H7 (cell line): ENCODE data around the gene MUC4. TPM values are rescaled to one million over a fixed set of nuclear protein-coding genes. Genes with fewer than 3 reads are reported as not detected.
"Not testable (repeated sequence)": the region's sequence is repeated elsewhere in the genome, so short reads cannot be mapped to it uniquely, and the experiment has no call there.

Experiments
- DNase-seq: peaks from one replicate; pipeline ENCODE4 v3.0.0; 2012
- H3K27me3 ChIP-seq: 2 replicates; pipeline ENCODE4 v1.6.0; 2011; ENCODE audit warnings: mild to moderate bottlenecking, low read length; ENCODE audit not compliant: control insufficient read depth, insufficient read depth
- H3K36me3 ChIP-seq: replicated peaks from 2 replicates; pipeline ENCODE4 v1.5.1; 2011; ENCODE audit warnings: low read length; ENCODE audit not compliant: control insufficient read depth, insufficient read depth
- H3K4me3 ChIP-seq: 2 replicates; pipeline ENCODE4 v1.5.1; 2011; ENCODE audit warnings: low read depth, mild to moderate bottlenecking, control low read depth, low read length, moderate library complexity; ENCODE audit not compliant: insufficient read depth
- total RNA-seq: library from RNA; depleted of rRNA; stranded (reverse); fragments of >200 nt; shearing (Covaris generic); gene quantifications from 2 replicates; pipeline ENCODE4 v1.2.3, GENCODE V29; 2014

Gene MUC4
- total RNA-seq, 1 experiment from 2014 or later = 3.5 TPM

- no peaks in the 10 kb centered on the region for H3K27me3 ChIP-seq
- DNase-seq = no peak
- H3K36me3 ChIP-seq = no peaks in the 10 kb centered on the region
- H3K4me3 ChIP-seq = no peak overlapping the region
Measured at GRCh38 chr3:195845483-195845882, 33.8 kb upstream of the MUC4 start.

GRCh38 chr3:195844671-195845218 lies 33.0 kb upstream of the MUC4 start:
- DNase-seq = no peak
- Histone ChIP-seq H3K36me3 (no peaks in the 10 kb centered on the region), H3K27me3 (no peaks in the 10 kb centered on the region), H3K4me3 (no peak overlapping the region)

DNA sequence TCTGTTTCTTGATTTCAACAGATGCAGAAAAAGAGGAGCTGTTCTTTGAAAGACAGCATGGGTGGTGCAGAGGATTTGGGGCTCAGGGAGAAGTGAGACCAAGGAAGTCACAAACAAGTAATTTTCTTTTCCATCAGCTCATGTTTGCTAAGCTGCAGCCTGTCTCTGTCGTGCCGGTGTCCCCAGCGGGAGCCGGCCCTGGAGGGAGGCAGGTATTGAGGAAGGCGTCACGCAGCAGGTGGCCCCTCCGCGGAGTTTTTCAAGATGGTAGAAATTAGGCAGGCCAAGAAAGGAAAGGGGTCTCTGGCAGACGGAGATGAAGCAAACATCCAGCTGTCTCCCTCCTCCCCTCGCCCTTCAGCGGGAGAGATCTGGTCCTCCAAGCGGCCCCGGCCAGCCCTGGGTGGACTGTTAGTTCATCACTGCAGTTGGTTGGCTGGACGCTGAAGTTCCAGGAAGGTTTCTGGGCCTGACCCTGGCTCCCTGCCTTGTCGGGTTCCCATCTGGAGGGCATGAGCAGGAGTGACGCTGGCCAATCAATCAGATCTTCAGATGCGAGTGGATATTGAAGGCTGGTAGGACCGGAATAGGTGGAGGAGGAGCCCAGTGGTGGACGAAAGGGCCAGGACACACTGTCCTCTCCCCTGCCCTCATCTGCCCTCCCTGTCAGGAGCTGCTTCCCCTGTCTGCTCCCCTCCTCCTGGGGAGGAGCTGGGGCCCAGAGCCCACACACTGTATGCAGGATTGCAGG lies 27.7 kb upstream of the MUC4 start:
- H3K4me3 ChIP-seq = no peak overlapping the region
- no peaks in the 10 kb centered on the region for H3K36me3 ChIP-seq
- peak; percentile 60 for DNase-seq

DNA sequence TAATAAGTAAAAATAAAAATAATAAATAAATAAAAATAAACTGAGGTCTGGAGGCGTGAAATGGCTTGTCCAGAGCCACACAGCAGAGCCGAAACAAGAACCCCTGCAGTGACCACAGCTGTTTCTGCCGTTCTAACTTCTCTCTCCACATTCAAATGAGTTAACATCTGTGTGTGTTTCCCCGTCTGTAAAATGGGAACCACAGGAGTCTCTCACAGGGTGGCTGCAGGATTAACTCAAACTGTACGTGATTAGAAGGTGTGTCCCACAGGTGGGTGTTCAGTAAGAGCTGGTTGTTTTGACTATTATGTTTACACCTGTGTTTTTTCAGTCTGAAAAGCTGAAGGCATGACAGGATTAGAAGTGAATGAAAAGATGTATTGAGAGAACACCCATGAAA lies 27.0 kb upstream of the MUC4 start:
- Histone ChIP-seq H3K4me3 (no peak overlapping the region), H3K36me3 (no peaks in the 10 kb centered on the region), H3K27me3 (no peaks in the 10 kb centered on the region)
- DNase-seq = no peak

More for the DNA sequence above, 27.7 kb upstream of the MUC4 start:
- no peaks in the 10 kb centered on the region for H3K27me3 ChIP-seq

DNA sequence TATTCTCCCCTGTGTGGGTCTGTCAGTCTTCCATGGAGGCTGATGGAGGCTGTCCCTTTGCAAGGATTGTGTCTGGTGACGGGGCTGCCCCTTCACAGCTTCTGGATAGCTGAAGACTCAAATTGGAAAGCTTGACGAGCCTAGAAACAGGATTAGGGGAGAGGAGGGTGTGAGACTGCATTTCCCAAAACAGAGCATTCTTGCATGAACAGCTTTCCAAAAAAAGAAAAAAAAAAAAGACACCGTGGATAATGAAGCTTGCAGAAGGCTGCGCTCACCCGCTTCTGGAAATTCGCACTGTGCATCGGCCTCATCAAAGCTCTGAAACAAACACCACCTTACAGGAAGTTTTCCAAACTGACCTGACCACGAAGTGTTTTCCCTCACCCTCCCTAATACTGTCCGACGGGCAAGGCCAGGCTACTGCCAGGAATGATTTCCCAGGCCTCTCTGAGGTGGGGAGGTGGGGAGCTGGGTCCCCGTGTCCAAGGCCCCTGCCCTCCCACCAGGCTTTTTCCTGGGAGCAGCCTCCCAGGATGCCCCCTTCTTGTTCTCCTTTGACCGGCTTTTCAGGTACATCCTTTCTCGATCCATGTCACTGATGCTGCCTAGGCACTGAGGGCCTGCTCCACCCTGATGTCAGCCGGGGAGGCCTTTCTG lies 24.9 kb upstream of the MUC4 start:
- Histone ChIP-seq H3K4me3 (no peak overlapping the region), H3K27me3 (no peaks in the 10 kb centered on the region), H3K36me3 (no peaks in the 10 kb centered on the region)
- DNase-seq = no peak

DNA sequence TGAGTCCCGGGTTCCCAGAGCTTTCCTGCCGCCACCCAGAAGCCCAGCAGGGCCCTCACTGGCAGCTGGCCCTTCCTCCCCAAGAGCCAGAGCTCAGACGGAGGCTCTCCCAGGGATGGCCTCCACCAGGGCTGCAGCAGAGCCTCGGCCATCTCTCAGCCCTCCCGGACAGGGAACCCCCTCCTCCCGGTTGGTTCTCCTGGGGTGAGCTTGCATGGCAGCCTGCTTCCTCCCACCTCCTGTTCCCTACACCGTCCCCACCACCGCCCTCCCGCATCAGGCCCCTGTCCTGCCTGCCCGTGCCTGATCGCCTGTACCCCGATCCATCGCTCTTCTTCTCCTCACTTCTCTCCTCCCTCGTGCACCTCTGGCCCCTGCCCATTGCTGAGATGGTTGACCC lies 24.1 kb upstream of the MUC4 start:
- Histone ChIP-seq H3K27me3 (no peaks in the 10 kb centered on the region), H3K36me3 (no peaks in the 10 kb centered on the region), H3K4me3 (no peak overlapping the region)

GRCh38 chr3:195834675-195835583 lies 23.2 kb upstream of the MUC4 start:
- H3K36me3 ChIP-seq = no peaks in the 10 kb centered on the region
- no peak overlapping the region for H3K4me3 ChIP-seq
- no peaks in the 10 kb centered on the region for H3K27me3 ChIP-seq
- DNase-seq = no peak

More for the DNA sequence above, 24.1 kb upstream of the MUC4 start:
- no peak for DNase-seq

DNA sequence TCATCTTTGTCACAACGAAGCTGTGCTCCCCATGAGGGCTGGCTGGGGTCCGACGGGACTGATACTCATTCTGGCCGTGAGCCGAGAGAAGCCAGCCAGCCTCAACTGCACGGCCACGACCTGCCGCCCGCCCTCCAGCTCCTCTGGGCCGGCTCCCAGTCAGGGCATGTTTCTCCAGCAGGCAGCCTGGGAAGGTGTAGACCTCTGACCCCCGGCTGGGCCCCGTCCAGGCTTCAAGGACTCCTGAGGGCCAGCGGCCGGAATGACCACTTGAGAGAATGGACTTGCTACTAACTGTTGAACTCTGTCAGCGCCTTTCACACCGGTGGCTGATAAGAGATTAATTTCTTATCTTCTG lies 18.1 kb upstream of the MUC4 start:
- H3K36me3 ChIP-seq = no peaks in the 10 kb centered on the region
- no peak overlapping the region for H3K4me3 ChIP-seq
- DNase-seq = no peak
- H3K27me3 ChIP-seq = no peaks in the 10 kb centered on the region

- Histone ChIP-seq H3K4me3 (no peak overlapping the region), H3K27me3 (no peaks in the 10 kb centered on the region), H3K36me3 (no peaks in the 10 kb centered on the region)
- no peak for DNase-seq
Measured at GRCh38 chr3:195828762-195829161, 17.0 kb upstream of the MUC4 start.

- no peak for DNase-seq
- H3K36me3 ChIP-seq = no peaks in the 10 kb centered on the region
- no peak overlapping the region for H3K4me3 ChIP-seq
- H3K27me3 ChIP-seq = no peaks in the 10 kb centered on the region
Measured at GRCh38 chr3:195825857-195826804, 14.4 kb upstream of the MUC4 start.

GRCh38 chr3:195825191-195825588 lies 13.5 kb upstream of the MUC4 start:
- no peak for DNase-seq
- no peaks in the 10 kb centered on the region for H3K27me3 ChIP-seq
- no peak overlapping the region for H3K4me3 ChIP-seq
- H3K36me3 ChIP-seq = no peaks in the 10 kb centered on the region

- not testable (repeated sequence) for H3K27me3 ChIP-seq, H3K4me3 ChIP-seq, DNase-seq, H3K36me3 ChIP-seq
Measured at GRCh38 chr3:195824425-195825190, 12.9 kb upstream of the MUC4 start.

- H3K36me3 ChIP-seq = no peaks in the 10 kb centered on the region
- DNase-seq = peak; percentile 74
- no peaks in the 10 kb centered on the region for H3K27me3 ChIP-seq
- H3K4me3 ChIP-seq = no peak overlapping the region
Measured at GRCh38 chr3:195823999-195824398, 12.3 kb upstream of the MUC4 start.
